SK-N-SH (cell line): ENCODE data around the gene FAM135A. TPM values are rescaled to one million over a fixed set of nuclear protein-coding genes. Genes with fewer than 3 reads are reported as not detected.

Experiments used
- CTCF ChIA-PET: fragments of 300-600, 350-600 bp; formaldehyde crosslinking; extraction: SDS; loops from one replicate; lab custom pipeline; 2021; lab: Yijun Ruan, JAX
- POLR2A ChIA-PET: fragments of 350-600 bp; sonication (Branson Sonifier 250); formaldehyde crosslinking; extraction: SDS; loops from one replicate; lab custom pipeline; 2020; ENCODE audit warnings: antibody characterized with exemption, inconsistent platforms; lab: Yijun Ruan, JAX
- DNase-seq: peaks from one replicate; pipeline ENCODE4 v3.0.0; 2012
- H2AFZ ChIP-seq: fragments of 200-600 bp; sonication (generic); 2 replicates; pipeline ENCODE4 v1.8.1; 2016; ENCODE audit warnings: antibody characterized with exemption, mild to moderate bottlenecking, low read depth
- H3F3A ChIP-seq: fragments of 200-600 bp; sonication (generic); replicated peaks from 2 replicates; pipeline ENCODE3; 2016; ENCODE audit warnings: antibody characterized with exemption, mild to moderate bottlenecking; ENCODE audit not compliant: insufficient read depth
- H3K27ac ChIP-seq, 2 experiments: fragments of 200-500 bp in 1 of 2; fragments of 200-600 bp in 1 of 2; sonication (Bioruptor generic) in 1 of 2; sonication (generic), shearing (Covaris generic) in 1 of 2; 2 replicates each; pipeline versions ENCODE4 v1.5.1 to v1.6.1; 2014 to 2016; ENCODE audit warnings: low read depth in 2 of 2, inconsistent platforms in 1 of 2, low read length in 1 of 2, mild to moderate bottlenecking in 1 of 2, mixed read lengths in 1 of 2
- H3K27me3 ChIP-seq: fragments of 200-600 bp; sonication (generic), shearing (Covaris generic); 2 replicates; pipeline ENCODE4 v1.6.1; 2016; ENCODE audit warnings: mixed run types; ENCODE audit not compliant: insufficient read depth
- H3K36me3 ChIP-seq, 2 experiments: fragments of 200-500 bp in 1 of 2; fragments of 200-600 bp in 1 of 2; sonication (Bioruptor generic) in 1 of 2; sonication (generic) in 1 of 2; replicated peaks in 1 of 2; 2 replicates each; pipeline versions ENCODE3 to v1.5.1; 2014 to 2016; ENCODE audit warnings: low read length in 1 of 2, mild to moderate bottlenecking in 1 of 2; ENCODE audit not compliant: insufficient read depth in 2 of 2, control insufficient read depth in 1 of 2
- H3K4me1 ChIP-seq, 2 experiments: fragments of 200-500 bp in 1 of 2; fragments of 200-600 bp in 1 of 2; sonication (Bioruptor generic) in 1 of 2; sonication (generic), shearing (Covaris generic) in 1 of 2; 2 replicates each; pipeline versions ENCODE4 v1.5.1 to v1.6.1; 2014 to 2016; ENCODE audit warnings: low read depth in 1 of 2, low read length in 1 of 2, mixed run types in 1 of 2; ENCODE audit not compliant: insufficient read depth in 2 of 2, control insufficient read depth in 1 of 2
- H3K4me2 ChIP-seq: fragments of 200-600 bp; sonication (generic), shearing (Covaris generic); 2 replicates; pipeline ENCODE4 v1.6.1; 2017; ENCODE audit warnings: mixed run types
- H3K4me3 ChIP-seq, 2 experiments: fragments of 200-500 bp in 1 of 2; fragments of 200-600 bp in 1 of 2; sonication (Bioruptor generic) in 1 of 2; sonication (generic), shearing (Covaris generic) in 1 of 2; 2 replicates each; pipeline versions ENCODE4 v1.5.1 to v1.8.1; 2014 to 2016; ENCODE audit warnings: low read depth in 2 of 2, inconsistent platforms in 1 of 2, low read length in 1 of 2, mild to moderate bottlenecking in 1 of 2, mixed read lengths in 1 of 2, moderate library complexity in 1 of 2
- H3K79me2 ChIP-seq: fragments of 200-600 bp; sonication (generic); 2 replicates; pipeline ENCODE4 v1.8.1; 2017; ENCODE audit warnings: mild to moderate bottlenecking; ENCODE audit not compliant: insufficient read depth
- H3K9ac ChIP-seq: fragments of 200-600 bp; sonication (generic); 2 replicates; pipeline ENCODE4 v1.6.1; 2017; ENCODE audit warnings: mixed run types
- H3K9me2 ChIP-seq: fragments of 200-600 bp; sonication (generic); 2 replicates; pipeline ENCODE4 v1.6.1; 2017; ENCODE audit warnings: mixed run types
- H3K9me3 ChIP-seq: fragments of 200-600 bp; sonication (generic); 2 replicates; pipeline ENCODE4 v1.6.1; 2017; ENCODE audit warnings: mixed run types, mild to moderate bottlenecking, moderate library complexity
- H4K20me1 ChIP-seq: fragments of 200-600 bp; sonication (generic); 2 replicates; pipeline ENCODE4 v1.6.1; 2017; ENCODE audit warnings: mild to moderate bottlenecking, mixed run types; ENCODE audit not compliant: insufficient read depth
- FOXJ3 ChIP-seq: sonication (generic); formaldehyde crosslinking; IDR thresholded peaks from 2 replicates; pipeline ENCODE4 v1.5.1; 2020; ENCODE audit warnings: mild to moderate bottlenecking, missing genetic modification reagents
- FOXM1 ChIP-seq: IDR thresholded peaks from 2 replicates; pipeline ENCODE4 v1.4.0; 2012; ENCODE audit warnings: low read depth, mild to moderate bottlenecking
- GABPA ChIP-seq: IDR thresholded peaks from 2 replicates; pipeline ENCODE4 v1.4.0; 2012; ENCODE audit warnings: low read depth, mild to moderate bottlenecking
- JUND ChIP-seq: IDR thresholded peaks from 2 replicates; pipeline ENCODE4 v1.4.0; 2012
- MAX ChIP-seq: IDR thresholded peaks from 2 replicates; pipeline ENCODE4 v1.4.0; 2012; ENCODE audit warnings: low read depth
- MEF2A ChIP-seq: IDR thresholded peaks from 2 replicates; pipeline ENCODE4 v1.4.0; 2012; ENCODE audit warnings: low read depth, borderline replicate concordance
- NRF1 ChIP-seq: IDR thresholded peaks from 2 replicates; pipeline ENCODE4 v1.6.1; 2012; ENCODE audit warnings: low read depth, mild to moderate bottlenecking, low read length
- RXRA ChIP-seq: IDR thresholded peaks from 2 replicates; pipeline ENCODE4 v1.4.0; 2012; ENCODE audit warnings: low read depth, mild to moderate bottlenecking, borderline replicate concordance
- SMC3 ChIP-seq: IDR thresholded peaks from 2 replicates; pipeline ENCODE4 v1.6.1; 2012; ENCODE audit warnings: low read depth, low read length, improper control_type of control experiment
- TAF1 ChIP-seq: IDR thresholded peaks from 2 replicates; pipeline ENCODE4 v1.6.1; 2012; ENCODE audit warnings: low read depth, mild to moderate bottlenecking, low read length, moderate library complexity, borderline replicate concordance
- ZBTB33 ChIP-seq: IDR thresholded peaks from 2 replicates; pipeline ENCODE4 v1.4.0; 2012; ENCODE audit warnings: low read depth, borderline replicate concordance
- WGBS: methylation state at CpG from one replicate; pipeline ENCODE4 v1.1.6; 2017; ENCODE audit warnings: low lambda C conversion rate; 5-methylcytosine and 5-hydroxymethylcytosine counted together
- polyA plus RNA-seq, 3 experiments: library from polyadenylated mRNA; depleted of rRNA; stranded (reverse); fragments of >200 nt; gene quantifications; 2 replicates each; pipeline ENCODE4 v1.2.3, GENCODE V29; 2012
- TF ChIP-seq, protein P1 (sequence below): fragments of 150-350 bp; IDR thresholded peaks from 2 replicates; pipeline ENCODE4 v1.6.1; 2016; ENCODE audit warnings: mild to moderate bottlenecking, low read depth, low read length

Gene FAM135A
- polyA plus RNA-seq, 1 of the 3 experiments (the other 2 are of a cell fraction) = 2.6 TPM

- TF ChIP-seq, protein P1, sequence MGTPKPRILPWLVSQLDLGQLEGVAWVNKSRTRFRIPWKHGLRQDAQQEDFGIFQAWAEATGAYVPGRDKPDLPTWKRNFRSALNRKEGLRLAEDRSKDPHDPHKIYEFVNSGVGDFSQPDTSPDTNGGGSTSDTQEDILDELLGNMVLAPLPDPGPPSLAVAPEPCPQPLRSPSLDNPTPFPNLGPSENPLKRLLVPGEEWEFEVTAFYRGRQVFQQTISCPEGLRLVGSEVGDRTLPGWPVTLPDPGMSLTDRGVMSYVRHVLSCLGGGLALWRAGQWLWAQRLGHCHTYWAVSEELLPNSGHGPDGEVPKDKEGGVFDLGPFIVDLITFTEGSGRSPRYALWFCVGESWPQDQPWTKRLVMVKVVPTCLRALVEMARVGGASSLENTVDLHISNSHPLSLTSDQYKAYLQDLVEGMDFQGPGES = no peak
- TF ChIP-seq GABPA = no peak
- TF ChIP-seq RXRA = no peak
Observed at GRCh38 chr6:70388814-70389213, 24.5 kb upstream of the FAM135A start (continued).

GRCh38 chr6:70389261-70389660 lies 24.0 kb upstream of the FAM135A start:
- no peaks in the 10 kb centered on the region for H3F3A ChIP-seq
- H3K4me3 ChIP-seq = no peak overlapping the region
- H4K20me1 ChIP-seq = no peaks in the 10 kb centered on the region
- H3K9me3 ChIP-seq = no peaks in the 10 kb centered on the region
- no peaks in the 10 kb centered on the region for H3K9me2 ChIP-seq
- no peaks in the 10 kb centered on the region for H3K27me3 ChIP-seq
- H3K27ac ChIP-seq = no peak overlapping the region
- no peak overlapping the region for H3K4me2 ChIP-seq
- CTCF ChIA-PET = interaction anchor here (1.0 to 5.1 kb wide), 4 partner anchors 10 to 297 kb away, joined by 3 to 26 read pairs (median 6); no protein-coding TSS in a partner anchor
- TF ChIP-seq NRF1 (no peak), MEF2A (no peak), RXRA (no peak), MAX (no peak), FOXJ3 (CRISPR knock-in tag) (no peak), TAF1 (no peak), SMC3 (no peak)
- TF ChIP-seq, all 33 proteins: peak for 0
- Histone ChIP-seq H3K4me1 (no peaks in the 10 kb centered on the region), H2AFZ (no peak overlapping the region), H3K36me3 (no peaks in the 10 kb centered on the region), H3K9ac (no peak overlapping the region), H3K79me2 (no peaks in the 10 kb centered on the region)
- no peak for DNase-seq
- POLR2A ChIA-PET = no interaction called here

DNA sequence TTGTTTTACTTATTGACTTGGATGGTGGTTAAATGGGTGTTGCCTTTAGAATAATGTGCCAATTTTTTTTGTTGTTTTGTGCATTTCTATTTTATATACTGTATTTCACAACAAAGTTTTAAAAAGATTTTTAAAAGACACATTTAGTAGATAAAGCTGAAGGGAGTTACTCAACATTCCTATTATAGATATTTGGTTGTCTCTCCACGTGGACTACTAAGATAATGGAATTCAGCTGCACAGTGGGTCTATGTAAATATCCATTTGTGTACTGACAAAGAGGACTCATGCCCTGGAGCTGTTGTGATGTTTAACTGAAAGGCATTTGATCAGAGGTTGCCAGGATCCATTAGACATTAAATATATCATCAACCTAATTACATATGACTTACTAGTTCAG lies 23.2 kb upstream of the FAM135A start:
- no peak for DNase-seq
- Histone ChIP-seq H3K36me3 (no peaks in the 10 kb centered on the region), H3K4me2 (no peak overlapping the region), H3F3A (no peaks in the 10 kb centered on the region), H3K9me2 (no peaks in the 10 kb centered on the region), H2AFZ (no peak overlapping the region), H3K79me2 (no peaks in the 10 kb centered on the region), H3K4me3 (no peak overlapping the region), H3K9me3 (no peaks in the 10 kb centered on the region), H3K27me3 (no peaks in the 10 kb centered on the region), H3K9ac (no peak overlapping the region), H3K4me1 (no peaks in the 10 kb centered on the region), H3K27ac (no peak overlapping the region), H4K20me1 (no peaks in the 10 kb centered on the region)
- WGBS = 0% methylated on average over 1 of the region's 1 CpG
- no peak for TF ChIP-seq FOXM1
- TF ChIP-seq MAX = no peak
- TF ChIP-seq ZBTB33 = no peak
- no peak for TF ChIP-seq JUND
- ChIA-PET CTCF (interaction anchor here (1.1 to 5.1 kb wide), 2 partner anchors 19 to 21 kb away, joined by 3 to 26 read pairs; no protein-coding TSS in a partner anchor), POLR2A (no interaction called here)
